Tibial artery (tissue), 4 donors: ENCODE results near the gene PIP5K1B.

ENCODE experiments used
- DNase-seq, 2 donors: peaks; one replicate each; pipeline ENCODE4 v3.0.0-alpha.2; 2019
- H3K27ac ChIP-seq, 2 donors: fragments of 200-600 bp; sonication (generic) in 1 of 2; 1 replicate in 1 of 2; 2 replicates in 1 of 2; pipeline ENCODE4 v1.5.1; 2018 to 2019; ENCODE audit warnings: mild to moderate bottlenecking in 1 of 2
- H3K27me3 ChIP-seq, 2 donors: fragments of 200-600 bp; sonication (generic) in 1 of 2; one replicate each; pipeline versions ENCODE4 v1.5.1 to v1.6.0; 2016 to 2019
- H3K36me3 ChIP-seq, 3 donors: fragments of 200-600 bp; sonication (generic) in 2 of 3; one replicate each; pipeline ENCODE4 v1.5.1; 2016 to 2019; ENCODE audit warnings: mild to moderate bottlenecking in 2 of 3
- H3K4me1 ChIP-seq, 4 donors: fragments of 200-600 bp; sonication (generic) in 2 of 4; 1 replicate in 3 of 4; 2 replicates in 1 of 4; pipeline ENCODE4 v1.5.1; 2016 to 2019
- H3K4me3 ChIP-seq, 2 donors: fragments of 200-600 bp; sonication (generic) in 1 of 2; 1 replicate in 1 of 2; 2 replicates in 1 of 2; pipeline ENCODE4 v1.5.1; 2018 to 2019; ENCODE audit warnings: mild to moderate bottlenecking in 2 of 2
- H3K9me3 ChIP-seq, 3 donors: fragments of 200-600 bp; sonication (generic) in 1 of 3; one replicate each; pipeline ENCODE4 v1.5.1; 2016 to 2019
- intact Hi-C: fragments of 100-400 bp; cut with DNase I; formaldehyde crosslinking; loops from one replicate; pipeline ENCODE4 v1.15.0; 2023; ENCODE audit warnings: low total_unique reads
- TF ChIP-seq, protein P1 (sequence below), 2 experiments: fragments of 200-600 bp in 1 of 2; fragments of 450-650 bp in 1 of 2; IDR thresholded peaks; one replicate each; pipeline ENCODE4 v1.5.1; 2017 to 2019; ENCODE audit warnings: antibody characterized with exemption in 2 of 2, mild to moderate bottlenecking in 1 of 2, moderate library complexity in 1 of 2

The PIP5K1B gene

DNA sequence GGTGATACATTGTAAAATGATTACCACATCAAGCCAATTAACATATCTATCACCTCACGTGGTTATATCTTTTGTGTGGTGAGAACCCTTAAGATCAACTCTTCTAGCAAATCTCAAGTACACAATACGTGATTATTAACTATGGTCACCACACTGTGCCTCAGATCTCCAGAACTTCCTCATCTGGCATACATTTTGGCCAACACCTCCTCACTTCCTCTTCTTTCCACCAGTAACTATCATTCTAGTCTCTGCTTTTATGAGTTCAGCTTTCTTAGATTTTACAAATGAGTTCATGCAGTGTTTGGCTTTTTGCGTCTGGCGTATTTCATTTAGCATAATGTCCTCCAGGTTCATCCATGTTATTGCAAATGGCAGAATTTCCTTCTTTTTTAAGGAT is 273.0 kb downstream of the PIP5K1B start:
- DNase-seq, result no peak
- Histone ChIP-seq H3K27me3 (no peaks in the 10 kb centered on the region), H3K27ac (no peak overlapping the region), H3K9me3 (no peaks in the 10 kb centered on the region), H3K4me3 (no peak overlapping the region), H3K4me1 (peaks cover 0 to 8% (median 1%) of the 10 kb centered on the region in 4 donors), H3K36me3 (no peaks in the 10 kb centered on the region)
- TF ChIP-seq, protein P1, sequence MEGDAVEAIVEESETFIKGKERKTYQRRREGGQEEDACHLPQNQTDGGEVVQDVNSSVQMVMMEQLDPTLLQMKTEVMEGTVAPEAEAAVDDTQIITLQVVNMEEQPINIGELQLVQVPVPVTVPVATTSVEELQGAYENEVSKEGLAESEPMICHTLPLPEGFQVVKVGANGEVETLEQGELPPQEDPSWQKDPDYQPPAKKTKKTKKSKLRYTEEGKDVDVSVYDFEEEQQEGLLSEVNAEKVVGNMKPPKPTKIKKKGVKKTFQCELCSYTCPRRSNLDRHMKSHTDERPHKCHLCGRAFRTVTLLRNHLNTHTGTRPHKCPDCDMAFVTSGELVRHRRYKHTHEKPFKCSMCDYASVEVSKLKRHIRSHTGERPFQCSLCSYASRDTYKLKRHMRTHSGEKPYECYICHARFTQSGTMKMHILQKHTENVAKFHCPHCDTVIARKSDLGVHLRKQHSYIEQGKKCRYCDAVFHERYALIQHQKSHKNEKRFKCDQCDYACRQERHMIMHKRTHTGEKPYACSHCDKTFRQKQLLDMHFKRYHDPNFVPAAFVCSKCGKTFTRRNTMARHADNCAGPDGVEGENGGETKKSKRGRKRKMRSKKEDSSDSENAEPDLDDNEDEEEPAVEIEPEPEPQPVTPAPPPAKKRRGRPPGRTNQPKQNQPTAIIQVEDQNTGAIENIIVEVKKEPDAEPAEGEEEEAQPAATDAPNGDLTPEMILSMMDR (IDR thresholded peaks at IDR 0.05), result no peak
- intact Hi-C loops, result no loop called here

DNA sequence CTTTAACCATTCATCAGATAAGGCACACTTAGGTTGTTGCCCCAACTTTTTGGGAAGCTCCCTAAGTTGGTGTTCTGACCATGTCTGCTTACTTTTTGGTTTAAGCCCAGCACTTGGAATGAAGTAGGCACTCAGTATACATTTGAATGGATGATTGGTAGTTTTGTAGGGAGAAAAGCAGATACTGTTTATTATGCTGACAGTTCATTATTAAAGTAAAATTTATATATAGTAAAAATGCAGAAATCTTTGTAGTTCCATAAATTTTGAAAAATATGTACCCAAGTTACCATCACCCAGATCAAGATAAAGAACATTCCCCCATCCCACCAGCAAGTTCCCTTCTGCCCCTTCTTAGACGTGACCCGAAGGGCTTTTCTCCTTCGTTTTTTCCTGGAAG is 273.5 kb downstream of the PIP5K1B start:
- Histone ChIP-seq H3K9me3 (no peaks in the 10 kb centered on the region), H3K27me3 (no peaks in the 10 kb centered on the region), H3K4me1 (peaks cover 0 to 8% (median 1%) of the 10 kb centered on the region in 4 donors), H3K36me3 (no peaks in the 10 kb centered on the region), H3K4me3 (no peak overlapping the region), H3K27ac (no peak overlapping the region)
- no peak for DNase-seq
- intact Hi-C loops, result no loop called here
- TF ChIP-seq, protein P1 (IDR thresholded peaks at IDR 0.05), result no peak

DNA sequence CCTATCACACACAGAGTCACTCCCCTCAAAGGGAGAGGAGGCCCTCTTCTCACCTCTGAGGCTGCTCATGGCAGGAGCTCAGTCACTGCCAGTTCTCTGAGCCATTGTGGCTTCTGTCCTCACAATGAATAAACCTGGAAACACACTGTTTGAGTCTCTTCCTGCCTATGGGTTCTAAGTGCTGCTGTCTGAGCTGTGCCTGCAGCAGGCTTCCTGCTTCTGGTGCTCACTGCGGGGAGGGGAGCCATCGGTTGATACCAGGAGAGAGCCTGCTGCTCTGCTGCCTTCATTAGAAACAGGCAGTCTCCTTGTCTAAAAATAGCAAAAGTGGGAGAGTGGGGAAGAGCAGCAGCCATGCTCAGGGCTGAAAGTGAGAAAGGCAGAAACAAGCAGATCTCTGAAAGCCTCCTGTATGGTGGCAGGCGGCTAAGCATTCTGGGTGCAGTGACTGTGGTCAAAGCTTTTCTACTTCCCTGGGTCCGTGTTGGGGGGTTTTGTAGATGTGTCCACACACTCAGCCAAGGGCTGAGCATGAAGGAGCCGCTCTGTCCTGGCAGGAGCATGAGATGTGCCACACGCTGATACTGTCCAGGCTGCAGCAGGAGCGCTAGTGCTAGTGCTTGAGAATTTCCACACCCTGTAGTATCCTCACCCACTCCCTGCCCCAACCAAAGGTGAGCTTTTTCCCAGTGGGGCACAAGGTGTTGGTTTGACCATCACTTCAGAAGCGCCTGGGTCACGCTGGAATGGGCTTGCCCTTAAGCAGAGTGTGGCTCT is 274.7 kb downstream of the PIP5K1B start:
- no peak overlapping the region for H3K27ac ChIP-seq
- no peaks in the 10 kb centered on the region for H3K27me3 ChIP-seq
- TF ChIP-seq, protein P1 (IDR thresholded peaks at IDR 0.05), result no peak
- H3K9me3 ChIP-seq, result no peaks in the 10 kb centered on the region
- H3K4me3 ChIP-seq, result no peak overlapping the region
- no peak for DNase-seq
- H3K36me3 ChIP-seq, result no peaks in the 10 kb centered on the region
- H3K4me1 ChIP-seq, result peaks cover 0 to 8% (median 1%) of the 10 kb centered on the region in 4 donors
- intact Hi-C loops, result no loop called here

DNA sequence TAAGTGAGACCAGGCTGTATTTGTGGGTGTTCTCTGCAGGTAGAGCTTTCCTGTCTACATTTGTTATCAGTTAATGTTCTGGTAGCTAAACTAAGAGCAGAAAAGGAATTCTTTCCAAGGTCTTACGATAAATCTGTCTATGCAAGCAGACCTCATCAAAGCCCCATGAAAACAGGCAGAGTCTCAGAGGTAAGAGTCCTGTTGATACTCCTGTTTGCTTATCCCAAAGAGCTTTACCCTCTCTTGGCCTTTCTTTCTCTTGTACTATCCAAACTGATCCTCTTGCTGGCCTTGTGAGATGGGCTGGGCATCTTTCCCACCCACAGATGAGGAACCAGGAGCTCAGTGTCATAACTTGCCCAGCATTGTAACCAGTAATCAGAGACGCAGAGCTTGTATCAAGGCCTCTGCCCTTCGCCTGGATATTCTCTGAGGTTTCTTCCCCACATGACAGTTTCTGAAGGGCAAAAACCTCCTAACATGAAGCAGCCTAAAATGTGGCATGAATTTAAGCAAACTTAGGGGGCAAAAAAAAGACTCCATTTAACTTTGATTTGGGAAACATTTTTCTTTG is 275.4 kb downstream of the PIP5K1B start:
- intact Hi-C loops, result no loop called here
- Histone ChIP-seq H3K36me3 (no peaks in the 10 kb centered on the region), H3K4me3 (no peak overlapping the region), H3K4me1 (peaks cover 0 to 3% (median 1%) of the 10 kb centered on the region in 4 donors), H3K27ac (no peak overlapping the region), H3K9me3 (no peaks in the 10 kb centered on the region), H3K27me3 (no peaks in the 10 kb centered on the region)
- DNase-seq, result no peak
- TF ChIP-seq, protein P1 (IDR thresholded peaks at IDR 0.05), result no peak

DNA sequence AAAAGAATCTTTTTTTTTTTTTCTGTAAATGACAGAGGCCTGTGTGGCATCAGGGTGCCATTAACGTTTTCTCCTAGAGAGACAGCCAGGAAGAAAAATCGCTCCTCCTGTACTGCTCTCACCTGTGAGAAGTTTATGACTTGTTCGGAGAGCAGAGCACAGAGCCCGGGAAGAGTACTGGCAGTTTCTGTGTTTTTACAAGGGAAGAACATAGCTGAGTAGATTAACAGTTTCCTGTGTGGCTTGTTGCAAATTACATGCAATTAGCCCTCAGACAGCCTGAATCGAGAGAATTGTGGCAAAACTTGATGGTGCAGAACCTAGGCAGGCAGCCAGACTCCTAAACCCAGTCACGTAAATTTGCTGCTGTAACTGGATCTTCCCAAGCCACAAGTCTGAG is 276.7 kb downstream of the PIP5K1B start:
- intact Hi-C loops, result no loop called here
- Histone ChIP-seq H3K27me3 (no peaks in the 10 kb centered on the region), H3K27ac (no peak overlapping the region)

More for the DNA sequence above, 276.7 kb downstream of the PIP5K1B start:
- no peaks in the 10 kb centered on the region for H3K9me3 ChIP-seq
- H3K4me3 ChIP-seq, result no peak overlapping the region
- TF ChIP-seq, protein P1 (IDR thresholded peaks at IDR 0.05), result no peak
- H3K4me1 ChIP-seq, result peaks cover 0 to 3% (median 0%) of the 10 kb centered on the region in 4 donors
- no peak for DNase-seq
- H3K36me3 ChIP-seq, result no peaks in the 10 kb centered on the region
